CD4-positive, alpha-beta T cell treated with Interleukin-2 at 100 ng/mL for 4 hours (primary cell): Measurements from ENCODE around the gene ATP6V0C.

ENCODE experiments used
- DNase-seq: peaks from one replicate; pipeline ENCODE4 v3.0.0-alpha.2; 2020; ENCODE audit warnings: low spot score

The ATP6V0C gene

DNA sequence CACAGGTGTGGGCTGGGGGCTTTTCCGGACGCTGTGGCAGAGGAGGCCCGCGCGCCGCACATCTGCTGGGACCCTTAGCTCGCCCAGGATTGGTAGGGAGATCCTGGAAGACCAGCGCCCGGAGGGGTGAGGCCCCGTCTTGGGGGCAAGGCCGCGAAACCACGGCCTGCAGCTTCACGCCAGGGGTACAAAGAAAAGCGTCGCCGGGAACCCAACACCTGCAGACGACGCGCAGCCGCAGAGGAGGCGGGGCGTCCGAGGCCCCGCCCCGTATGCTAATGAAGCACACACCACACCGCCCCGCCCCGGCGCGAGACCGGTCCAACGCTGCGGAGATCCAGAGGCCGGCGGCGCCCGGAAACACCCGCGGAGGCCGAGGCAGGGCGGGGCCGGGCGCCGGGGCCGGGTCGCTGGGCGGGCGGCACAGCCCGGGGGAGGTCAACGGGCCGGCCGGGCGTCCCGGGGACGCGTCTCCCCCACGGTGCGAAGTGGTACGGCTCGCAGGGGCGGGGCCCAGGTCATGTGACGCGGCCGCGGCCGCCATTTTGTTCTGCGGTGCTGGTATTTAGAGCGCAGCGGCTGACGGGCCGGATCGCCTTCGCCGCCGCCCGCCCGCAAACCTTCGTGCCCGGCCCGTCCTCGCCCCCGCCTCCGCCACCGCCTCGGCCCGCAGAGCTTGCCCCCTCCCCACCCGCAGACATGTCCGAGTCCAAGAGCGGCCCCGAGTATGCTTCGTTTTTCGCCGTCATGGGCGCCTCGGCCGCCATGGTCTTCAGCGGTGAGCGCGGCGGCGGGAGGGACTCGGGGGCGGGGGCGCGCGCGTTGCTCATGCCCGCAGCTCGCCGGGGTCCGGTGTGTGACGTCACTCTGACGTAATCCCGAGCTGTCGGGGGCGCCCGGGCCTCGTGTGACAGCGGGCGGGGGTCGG lies at the start of gene ATP6V0C:
Gene ATP6V0C (plus strand): TSS at position 548 of the 928 bp plus-strand sequence. CDS start 152 bp downstream, at position 700.
- peak; percentile 93 for DNase-seq

DNA sequence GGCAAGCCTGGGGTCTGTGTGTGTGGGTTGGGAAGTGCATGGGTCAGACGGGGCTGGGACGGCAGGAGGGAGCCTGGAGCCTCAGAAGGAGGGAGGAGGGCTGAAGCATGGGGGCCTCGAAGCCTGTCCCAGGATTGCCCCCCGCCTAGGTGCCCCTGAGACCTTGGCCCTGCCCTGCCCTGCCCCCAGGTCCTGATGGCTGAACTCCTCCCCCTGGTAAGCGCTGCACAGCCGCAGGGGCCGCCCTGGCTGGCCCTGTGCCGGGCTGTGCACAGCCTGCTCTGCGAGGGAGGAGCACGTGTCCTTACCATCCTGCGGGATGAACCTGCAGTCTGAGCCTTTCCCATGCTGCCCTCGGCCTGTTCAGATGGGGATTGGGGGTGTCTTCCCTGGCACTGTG lies 49.4 kb upstream of the ATP6V0C start:
- DNase-seq = no peak

DNA sequence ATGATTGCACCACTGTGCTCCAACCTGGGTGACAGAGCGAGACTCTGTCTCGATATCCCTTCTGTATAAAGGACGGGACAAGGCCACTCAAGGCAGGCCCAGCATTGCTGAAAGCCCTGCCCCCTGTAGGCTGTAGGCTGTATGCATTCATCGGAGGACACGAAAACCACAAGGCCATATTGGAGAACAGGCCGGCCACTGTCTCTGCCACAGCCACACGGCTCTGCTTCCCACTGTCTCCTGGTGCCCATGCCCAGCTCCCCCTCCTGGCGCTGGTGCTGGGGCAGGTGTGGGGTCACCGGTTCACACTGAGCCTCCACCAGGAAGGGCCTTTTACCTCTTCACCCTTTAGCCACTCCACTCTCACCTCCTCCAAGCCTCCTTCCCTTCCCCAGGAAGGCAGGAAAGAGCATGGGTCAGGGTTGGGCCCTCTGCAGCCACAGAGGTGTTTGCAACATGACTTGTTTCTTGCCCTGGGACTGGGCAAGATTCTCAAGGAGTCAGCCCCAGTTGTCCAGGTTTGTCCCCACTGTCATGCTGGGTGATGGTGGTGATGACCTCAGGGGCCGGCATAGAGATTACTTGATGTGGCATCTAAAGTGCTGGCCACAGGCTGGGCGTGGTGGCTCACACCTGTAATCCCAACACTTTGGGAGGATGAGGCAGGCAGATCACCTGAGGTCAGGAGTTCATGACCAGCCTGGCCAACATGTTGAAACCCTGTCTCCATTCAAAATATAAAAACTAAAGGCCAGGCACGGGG lies 47.9 kb upstream of the ATP6V0C start:
- DNase-seq = no peak

DNA sequence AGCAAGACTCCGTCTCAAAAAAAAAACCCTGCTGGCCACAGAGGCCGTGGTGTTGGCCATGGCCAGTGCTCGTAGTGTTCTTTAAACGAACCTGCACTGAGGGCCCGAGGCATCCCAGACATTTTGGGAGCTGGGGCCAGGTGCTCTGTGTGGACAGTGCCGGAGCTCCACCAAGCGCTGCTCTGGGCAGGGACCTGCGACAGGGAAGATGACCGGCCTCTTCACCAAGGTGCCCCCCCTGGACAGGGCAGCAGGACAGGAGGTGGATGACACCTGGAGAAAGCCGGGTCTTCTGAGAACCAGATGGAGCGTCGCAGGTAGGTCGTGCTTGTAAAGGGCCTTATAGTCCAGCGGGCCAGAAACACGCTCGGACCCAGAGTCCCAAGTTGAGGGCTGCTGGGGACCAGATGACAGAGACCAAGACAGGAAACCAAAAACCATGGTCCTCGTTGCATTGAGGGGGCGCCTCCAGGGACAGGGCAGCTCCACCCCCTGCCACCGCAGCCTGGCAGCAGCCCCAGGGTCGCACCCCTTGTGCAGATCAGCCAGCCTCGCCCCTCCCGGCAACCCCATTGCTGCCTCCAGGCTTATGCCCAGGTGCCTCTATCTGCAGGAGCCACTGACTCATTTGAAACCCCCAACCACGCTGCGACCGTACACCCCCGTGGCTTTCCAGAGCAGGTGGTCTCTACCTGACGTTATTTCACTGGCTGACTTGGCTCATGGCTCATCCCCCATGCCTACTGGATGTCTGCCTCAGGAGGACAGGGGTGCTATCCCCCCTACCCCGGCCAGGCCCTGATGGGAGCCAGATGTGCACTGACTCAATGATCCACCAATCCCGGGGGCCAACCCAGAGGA lies 46.9 kb upstream of the ATP6V0C start:
- no peak for DNase-seq

DNA sequence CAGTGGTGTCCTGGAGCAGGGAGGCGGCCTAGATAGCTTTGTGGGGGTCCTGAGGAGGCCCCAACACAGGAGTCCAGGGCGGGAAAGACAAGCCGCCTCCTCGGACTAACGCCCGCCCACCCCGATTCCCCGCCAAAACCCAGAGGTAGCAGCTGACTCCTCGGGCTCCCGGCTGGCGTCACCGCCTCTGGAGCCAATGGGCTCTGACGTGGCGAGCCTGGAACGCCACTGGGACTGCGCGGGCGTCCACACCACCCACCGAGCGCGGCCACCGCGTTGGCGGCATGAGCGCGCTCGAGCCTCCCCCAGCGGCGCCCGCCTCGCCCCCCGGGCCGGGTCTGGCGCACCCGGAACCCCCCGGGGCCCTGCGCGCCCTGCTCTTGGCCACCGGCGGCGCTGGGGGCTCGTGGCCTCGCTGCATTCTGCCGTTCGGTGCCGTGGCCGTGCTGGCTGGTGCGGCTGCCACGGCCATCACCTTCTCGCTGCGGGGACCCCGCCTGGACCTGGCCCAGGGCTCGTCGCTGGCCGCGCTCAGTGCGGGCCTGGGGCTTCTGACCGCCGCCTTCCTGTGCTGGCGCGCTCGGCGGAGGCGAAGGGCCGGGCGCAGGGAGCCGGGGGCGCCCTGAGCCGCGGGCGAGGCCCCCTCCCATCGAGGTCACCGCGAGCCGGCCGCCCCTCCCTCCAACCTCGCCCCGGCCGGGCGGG lies 46.1 kb upstream of the ATP6V0C start:
- no peak for DNase-seq

DNA sequence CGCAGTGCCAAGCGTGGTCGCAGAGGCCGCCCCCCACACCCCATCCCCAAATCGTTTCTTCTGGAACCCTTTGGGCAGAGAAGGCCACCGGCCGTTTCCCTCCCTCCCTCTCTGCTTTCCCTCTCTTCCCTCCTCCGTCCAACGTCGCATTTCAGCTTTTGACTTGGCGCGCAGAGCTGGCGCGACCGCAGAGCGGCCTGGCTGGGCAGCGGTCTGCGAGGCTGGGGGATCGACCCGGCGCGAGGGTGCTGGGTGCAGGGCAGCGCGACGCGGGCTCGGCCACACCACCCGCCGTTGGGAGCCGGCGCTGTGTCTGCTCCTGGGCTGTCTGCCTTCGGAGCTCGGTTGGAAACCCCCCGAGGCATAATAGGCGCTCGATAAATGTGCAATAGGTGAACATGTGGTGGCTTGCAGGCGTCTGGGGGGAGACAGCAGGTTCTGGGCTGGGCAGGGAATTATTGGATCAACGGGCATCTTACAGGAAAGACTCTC lies 45.5 kb upstream of the ATP6V0C start:
- DNase-seq = no peak

DNA sequence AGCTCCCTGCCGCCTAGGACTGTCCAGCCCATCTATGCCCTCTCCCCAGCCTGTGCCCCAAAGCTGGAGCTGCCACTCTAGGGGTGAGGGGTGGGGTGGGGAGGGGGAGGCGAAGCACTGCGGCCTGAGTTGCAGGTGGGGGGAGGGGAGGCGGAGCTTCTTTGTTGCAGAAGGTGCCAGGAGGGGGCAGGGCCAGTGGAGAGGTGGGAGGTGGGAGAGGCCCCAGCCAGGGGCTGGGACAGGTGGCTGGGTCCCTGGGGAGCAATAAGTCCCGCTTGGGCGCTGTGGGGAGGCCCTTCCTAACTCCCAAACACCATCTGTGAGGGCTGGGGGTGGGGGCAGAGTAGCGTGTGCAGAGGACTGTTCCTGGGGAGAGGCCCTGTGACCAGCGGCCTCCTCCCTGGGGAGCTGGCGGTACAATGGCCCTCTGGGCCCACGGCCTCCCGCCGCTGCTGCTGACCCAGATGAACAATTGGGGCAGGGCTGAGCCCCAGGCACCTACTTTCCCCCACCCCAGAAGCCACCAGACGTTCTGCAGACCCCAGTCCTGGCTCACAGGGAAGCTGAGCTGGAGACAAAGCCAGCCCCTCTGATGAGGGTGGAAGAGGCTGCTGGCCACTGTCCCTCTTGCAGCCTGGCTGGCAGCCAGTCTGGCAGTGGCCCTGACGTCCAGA lies 44.9 kb upstream of the ATP6V0C start:
- DNase-seq = no peak

DNA sequence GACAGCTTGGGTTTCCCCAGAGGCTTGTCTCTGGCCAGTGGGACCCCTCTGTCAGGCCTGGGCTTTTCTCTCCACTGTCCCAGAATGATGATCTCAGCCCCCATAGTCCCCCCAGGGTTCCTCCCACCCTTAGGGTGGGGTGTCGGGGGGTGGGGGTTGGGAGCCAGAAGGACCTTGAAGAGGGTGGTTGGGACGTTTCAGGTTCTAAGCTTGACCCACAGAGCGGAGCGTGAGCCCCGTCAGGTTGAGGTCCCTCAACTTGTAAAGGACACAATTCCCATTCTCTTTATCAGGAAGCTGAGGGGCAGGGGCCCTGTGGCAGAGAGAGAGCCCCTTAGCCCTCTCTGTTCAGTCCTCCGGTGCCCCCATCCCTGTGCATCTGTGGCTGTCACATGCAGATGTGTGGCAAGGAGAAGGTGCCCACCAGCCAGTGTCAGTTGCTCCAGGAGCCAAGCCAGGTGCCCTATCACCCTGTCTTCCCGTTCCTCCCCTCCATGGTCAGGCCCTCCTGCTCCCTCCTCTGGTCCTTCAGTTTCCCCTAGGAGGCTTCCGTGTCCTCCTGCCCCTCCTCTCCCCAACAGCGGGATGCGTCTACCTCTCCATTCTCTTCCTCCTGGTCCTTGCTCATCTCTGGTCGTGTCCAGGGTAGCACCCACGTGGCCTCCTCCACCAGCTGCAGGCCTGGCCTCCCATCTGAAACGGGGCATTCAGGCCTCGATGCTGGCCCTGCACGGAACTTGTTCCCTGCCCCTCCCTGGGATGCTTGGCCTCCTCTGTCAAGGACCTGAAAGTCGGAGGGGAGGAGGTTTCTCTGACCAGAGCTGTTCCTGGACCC lies 44.1 kb upstream of the ATP6V0C start:
- DNase-seq = no peak

DNA sequence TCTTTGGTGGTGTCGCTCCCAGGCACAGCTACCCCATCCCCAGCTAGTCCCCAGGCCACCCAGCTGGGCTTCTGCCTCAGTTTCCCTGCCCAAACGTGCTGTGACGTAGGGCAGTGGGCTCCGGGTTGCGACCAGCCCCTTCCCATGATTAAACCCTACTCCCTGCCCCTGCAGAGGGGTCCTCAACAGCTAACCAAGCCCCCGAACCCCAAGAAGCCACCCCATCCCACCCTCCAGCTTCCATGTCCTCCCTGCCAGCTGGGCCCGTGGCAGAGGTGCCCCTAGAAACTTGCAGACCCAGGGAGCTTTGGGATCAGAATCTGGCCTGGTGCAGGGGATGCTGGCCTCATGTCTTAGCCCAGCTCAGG lies 43.5 kb upstream of the ATP6V0C start:
- no peak for DNase-seq

DNA sequence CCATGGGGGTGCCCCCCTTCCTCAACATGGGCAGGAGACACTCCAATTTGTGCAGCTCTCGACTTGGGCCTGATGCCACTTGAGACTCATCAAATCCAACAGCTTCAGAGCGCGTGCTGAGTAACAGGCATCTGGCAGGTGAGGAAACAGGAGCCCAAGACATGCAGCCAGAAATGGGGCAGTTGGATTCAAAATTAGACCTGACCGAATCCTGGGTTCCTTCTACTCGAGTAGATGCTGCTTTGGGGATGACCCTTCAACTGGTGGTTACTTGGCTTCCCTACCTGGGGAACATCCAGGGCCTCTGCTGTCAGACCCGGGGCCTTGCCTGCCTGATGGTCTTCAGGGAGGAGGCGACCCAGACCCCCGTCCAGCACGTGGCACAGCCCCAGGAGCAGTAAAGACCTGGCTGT lies 43.1 kb upstream of the ATP6V0C start:
- no peak for DNase-seq

DNA sequence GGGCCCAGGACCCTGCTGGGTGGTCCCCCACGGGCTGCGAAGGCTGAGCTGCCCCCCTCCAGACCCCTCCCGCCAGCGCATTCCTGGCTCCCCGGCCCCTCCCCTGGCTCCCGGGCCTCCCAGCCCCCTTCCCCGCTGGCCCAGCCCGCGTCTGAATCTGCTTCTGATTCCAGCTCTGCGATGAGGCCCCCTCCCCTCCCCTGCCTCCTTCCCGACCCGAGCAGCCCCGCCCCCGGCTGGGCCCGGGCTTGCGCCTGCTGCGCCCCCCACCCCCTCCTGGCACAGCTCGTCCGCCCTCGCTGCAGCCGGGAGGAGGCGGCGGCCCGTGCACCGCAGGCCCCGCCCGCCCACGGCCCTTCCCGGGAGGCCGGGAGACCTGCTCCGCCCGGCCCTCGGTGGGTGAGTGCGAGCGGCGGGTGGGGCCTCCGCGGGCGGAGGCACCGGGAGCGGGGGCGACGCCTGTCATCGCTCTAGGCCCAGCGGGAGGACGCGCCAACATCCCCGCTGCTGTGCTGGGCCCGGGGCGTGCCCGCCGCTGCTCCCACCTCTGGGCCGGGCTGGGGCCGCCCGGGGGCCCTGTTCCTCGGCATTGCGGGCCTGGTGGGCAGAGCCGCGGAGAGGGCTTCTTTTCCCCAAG lies 42.6 kb upstream of the ATP6V0C start, which contains the start of gene NTN3:
Gene NTN3 (plus strand): TSS at position 282 of the 637 bp plus-strand sequence. CDS start 405 bp downstream, outside the sequence.
- no peak for DNase-seq

DNA sequence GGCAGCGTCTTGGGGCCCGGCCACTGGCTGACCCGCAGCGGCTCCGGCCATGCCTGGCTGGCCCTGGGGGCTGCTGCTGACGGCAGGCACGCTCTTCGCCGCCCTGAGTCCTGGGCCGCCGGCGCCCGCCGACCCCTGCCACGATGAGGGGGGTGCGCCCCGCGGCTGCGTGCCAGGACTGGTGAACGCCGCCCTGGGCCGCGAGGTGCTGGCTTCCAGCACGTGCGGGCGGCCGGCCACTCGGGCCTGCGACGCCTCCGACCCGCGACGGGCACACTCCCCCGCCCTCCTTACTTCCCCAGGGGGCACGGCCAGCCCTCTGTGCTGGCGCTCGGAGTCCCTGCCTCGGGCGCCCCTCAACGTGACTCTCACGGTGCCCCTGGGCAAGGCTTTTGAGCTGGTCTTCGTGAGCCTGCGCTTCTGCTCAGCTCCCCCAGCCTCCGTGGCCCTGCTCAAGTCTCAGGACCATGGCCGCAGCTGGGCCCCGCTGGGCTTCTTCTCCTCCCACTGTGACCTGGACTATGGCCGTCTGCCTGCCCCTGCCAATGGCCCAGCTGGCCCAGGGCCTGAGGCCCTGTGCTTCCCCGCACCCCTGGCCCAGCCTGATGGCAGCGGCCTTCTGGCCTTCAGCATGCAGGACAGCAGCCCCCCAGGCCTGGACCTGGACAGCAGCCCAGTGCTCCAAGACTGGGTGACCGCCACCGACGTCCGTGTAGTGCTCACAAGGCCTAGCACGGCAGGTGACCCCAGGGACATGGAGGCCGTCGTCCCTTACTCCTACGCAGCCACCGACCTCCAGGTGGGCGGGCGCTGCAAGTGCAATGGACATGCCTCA lies 41.9 kb upstream of the ATP6V0C start:
- DNase-seq = no peak

DNA sequence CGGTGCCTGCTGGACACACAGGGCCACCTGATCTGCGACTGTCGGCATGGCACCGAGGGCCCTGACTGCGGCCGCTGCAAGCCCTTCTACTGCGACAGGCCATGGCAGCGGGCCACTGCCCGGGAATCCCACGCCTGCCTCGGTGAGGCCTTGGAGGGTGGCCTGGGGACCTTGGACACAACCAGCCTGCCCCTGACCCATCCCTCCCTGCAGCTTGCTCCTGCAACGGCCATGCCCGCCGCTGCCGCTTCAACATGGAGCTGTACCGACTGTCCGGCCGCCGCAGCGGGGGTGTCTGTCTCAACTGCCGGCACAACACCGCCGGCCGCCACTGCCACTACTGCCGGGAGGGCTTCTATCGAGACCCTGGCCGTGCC lies 41.3 kb upstream of the ATP6V0C start:
- DNase-seq = no peak

DNA sequence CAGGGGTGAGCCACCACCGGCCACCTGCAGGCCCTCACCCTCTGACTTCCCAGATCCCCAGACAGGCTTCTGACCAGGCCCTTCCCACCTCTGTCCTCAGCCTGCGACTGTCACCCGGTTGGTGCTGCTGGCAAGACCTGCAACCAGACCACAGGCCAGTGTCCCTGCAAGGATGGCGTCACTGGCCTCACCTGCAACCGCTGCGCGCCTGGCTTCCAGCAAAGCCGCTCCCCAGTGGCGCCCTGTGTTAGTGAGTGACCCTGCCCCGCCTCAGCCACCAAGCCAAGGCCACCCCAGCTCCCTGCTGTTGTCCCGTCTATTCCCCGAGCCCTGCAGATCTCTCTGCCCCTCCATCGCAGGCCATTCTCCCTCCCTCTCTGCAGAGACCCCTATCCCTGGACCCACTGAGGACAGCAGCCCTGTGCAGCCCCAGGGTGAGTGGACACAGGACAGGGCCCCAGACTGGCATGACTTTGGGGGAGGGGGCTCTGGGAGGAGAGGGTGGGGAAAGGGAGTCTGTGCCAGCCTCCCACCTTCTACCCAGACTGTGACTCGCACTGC lies 40.8 kb upstream of the ATP6V0C start:
- DNase-seq = no peak

DNA sequence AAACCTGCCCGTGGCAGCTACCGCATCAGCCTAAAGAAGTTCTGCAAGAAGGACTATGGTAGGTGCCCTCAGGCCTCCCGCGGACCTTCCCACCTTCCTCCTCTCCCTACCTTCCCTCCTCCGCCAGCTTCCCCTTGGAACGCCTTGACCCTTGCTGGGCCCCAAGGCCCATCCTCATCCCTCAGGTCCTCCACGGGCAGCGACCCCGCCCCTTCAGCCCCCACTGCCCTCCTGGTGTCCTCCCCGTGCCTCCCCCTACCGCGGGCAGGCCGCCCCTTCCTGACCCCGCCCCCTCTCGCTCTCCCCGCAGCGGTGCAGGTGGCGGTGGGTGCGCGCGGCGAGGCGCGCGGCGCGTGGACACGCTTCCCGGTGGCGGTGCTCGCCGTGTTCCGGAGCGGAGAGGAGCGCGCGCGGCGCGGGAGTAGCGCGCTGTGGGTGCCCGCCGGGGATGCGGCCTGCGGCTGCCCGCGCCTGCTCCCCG lies 40.3 kb upstream of the ATP6V0C start:
- DNase-seq = peak; percentile 4

DNA sequence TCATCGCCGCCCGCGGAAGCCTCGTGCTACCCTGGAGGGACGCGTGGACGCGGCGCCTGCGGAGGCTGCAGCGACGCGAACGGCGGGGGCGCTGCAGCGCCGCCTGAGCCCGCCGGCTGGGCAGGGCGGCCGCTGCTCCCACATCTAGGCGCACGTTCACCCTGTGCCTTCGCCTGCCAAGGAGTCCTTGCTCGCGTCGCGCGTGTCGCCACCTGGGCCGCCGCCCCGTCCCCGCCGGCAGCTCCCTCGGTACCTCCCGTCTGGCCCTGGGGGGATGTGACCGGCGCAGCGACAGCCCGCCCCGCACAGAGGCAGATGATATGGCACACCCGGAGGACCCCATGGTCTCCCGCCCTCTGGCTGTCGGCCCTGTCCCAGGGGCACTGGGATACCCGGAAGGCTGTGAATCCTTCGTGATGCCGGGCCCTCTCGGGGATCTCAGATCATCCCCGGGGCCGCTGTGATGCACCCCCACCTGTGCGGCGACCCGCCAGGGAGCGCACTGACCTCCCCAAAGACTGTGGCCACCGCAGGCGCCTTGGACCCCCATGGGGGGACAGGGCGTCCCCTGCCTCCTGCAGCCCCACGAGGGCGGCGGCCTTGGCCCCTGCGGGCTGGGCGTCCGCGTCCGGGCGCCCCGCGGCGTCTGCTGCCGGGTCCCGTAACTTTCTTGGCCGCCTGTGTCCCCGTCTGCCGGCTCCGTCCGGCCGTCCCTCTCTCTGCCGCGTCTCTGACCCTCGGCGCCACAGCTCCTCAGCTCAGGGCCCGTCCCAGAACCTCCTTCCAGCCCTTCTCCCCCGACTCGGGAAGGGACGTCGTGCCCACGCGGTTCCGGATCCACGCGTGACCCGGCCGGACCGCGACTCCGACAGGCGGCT lies 39.5 kb upstream of the ATP6V0C start:
- DNase-seq = peak; percentile 58

DNA sequence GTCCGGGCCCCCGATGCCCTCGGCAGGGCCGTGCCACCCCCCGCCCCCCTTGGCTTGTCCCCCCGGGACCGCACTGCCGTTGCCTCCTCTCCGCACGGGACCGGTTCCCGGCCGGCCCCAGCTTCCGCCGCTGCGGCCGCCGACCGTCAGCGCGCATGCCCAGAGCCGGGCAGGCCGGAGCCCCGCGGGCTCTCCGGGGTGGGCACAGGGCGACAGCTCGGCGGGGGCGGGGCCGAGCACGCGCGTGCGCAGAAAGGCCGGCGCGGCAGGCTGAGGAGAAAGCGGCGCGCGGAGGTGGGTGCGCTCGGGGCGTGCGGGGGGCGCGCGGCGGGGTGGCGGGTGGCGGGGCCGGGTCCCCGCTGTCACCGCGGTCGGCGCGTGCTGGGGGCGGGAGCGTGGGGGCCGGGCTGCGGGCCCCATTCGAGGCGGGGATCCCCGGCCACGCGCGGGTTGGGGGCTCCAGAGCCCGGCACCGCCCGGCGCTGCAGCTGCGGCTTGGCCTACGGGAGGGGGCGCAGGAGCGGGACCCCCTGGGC lies 38.8 kb upstream of the ATP6V0C start, which contains the start of gene TBC1D24:
Gene TBC1D24 (plus strand): TSS at position 251 of the 536 bp plus-strand sequence. CDS start 21,022 bp downstream, outside the sequence.
- peak; percentile 81 for DNase-seq
